Measurements from ENCODE around the gene AK4. TPM values are rescaled to one million over a fixed set of nuclear protein-coding genes. Genes with fewer than 3 reads are reported as not detected.

Gene AK4
- polyA plus RNA-seq, 2 of the 4 experiments (the other 2 are of a cell fraction), result 10.6 to 25.9 TPM

GRCh38 chr1:65104854-65105534 lies 43.0 kb upstream of the AK4 start:
- POLR2A ChIA-PET, result no interaction called here

GRCh38 chr1:65105596-65105995 lies 42.4 kb upstream of the AK4 start:
- H3K27ac ChIP-seq, result no peak overlapping the region
- WGBS (ENCODE audit: missing lambda C conversion rate), result 47% methylated on average over 4 of the region's 4 CpGs
- FAIRE-seq, result no peak
- H3K4me2 ChIP-seq, result no peak overlapping the region
- no peak for DNase-seq (ENCODE audit: low read depth in 1 of 2, low spot score in 1 of 2)
- ATAC-seq, result no peak
- no peaks in the 10 kb centered on the region; the same call in 2 of the 3 replicates for H3K9me3 ChIP-seq
- no peak for TF ChIP-seq HMGXB4 (CRISPR knock-in tag; IDR thresholded peaks at IDR 0.05; ENCODE audit: borderline replicate concordance)
- no peak for TF ChIP-seq E2F6 (IDR thresholded peaks at IDR 0.05; ENCODE audit: borderline replicate concordance, low read depth)
- no peak for TF ChIP-seq PHF8 (IDR thresholded peaks at IDR 0.05; ENCODE audit: borderline replicate concordance, low read depth)
- TF ChIP-seq BCL3 (IDR thresholded peaks at IDR 0.05), result no peak
- no peak for TF ChIP-seq PBX3 (IDR thresholded peaks at IDR 0.05)
- ChIA-PET CTCF (no interaction called here), POLR2A (no interaction called here)
- no peaks in the 10 kb centered on the region for H3K4me1 ChIP-seq
- no peak overlapping the region for H3K4me3 ChIP-seq

More at GRCh38 chr1:65104854-65105534, 43.0 kb upstream of the AK4 start:
- Histone ChIP-seq H3K4me1 (no peaks in the 10 kb centered on the region), H3K27ac (no peak overlapping the region), H3K4me3 (no peak overlapping the region), H3K9me3 (no peaks in the 10 kb centered on the region; the same call in 2 of the 3 replicates), H3K4me2 (no peak overlapping the region)
- no peak for FAIRE-seq
- no peak for DNase-seq (ENCODE audit: low read depth in 1 of 2, low spot score in 1 of 2)
- 94% methylated on average over 1 of the region's 1 CpG for WGBS (ENCODE audit: missing lambda C conversion rate)
- CTCF ChIA-PET, result no interaction called here
- no peak for ATAC-seq
- TF ChIP-seq JUN (IDR thresholded peaks at IDR 0.05), result no peak
- TF ChIP-seq MAX (IDR thresholded peaks at IDR 0.05), result no peak
- TF ChIP-seq MAFK (IDR thresholded peaks at IDR 0.05; ENCODE audit: partially characterized antibody), result no peak
- no peak for TF ChIP-seq TFCP2L1 (CRISPR knock-in tag; IDR thresholded peaks at IDR 0.05)
- no peak for TF ChIP-seq RFX5 (IDR thresholded peaks at IDR 0.05)
- TF ChIP-seq POLR2A (IDR thresholded peaks at IDR 0.05; ENCODE audit: low read length), result no peak
- TF ChIP-seq CHD2 (IDR thresholded peaks at IDR 0.05; ENCODE audit: low read length, partially characterized antibody), result no peak
- TF ChIP-seq ZC3H11A (IDR thresholded peaks at IDR 0.05), result no peak
- no peak for TF ChIP-seq MYC (IDR thresholded peaks at IDR 0.05; ENCODE audit: borderline replicate concordance, low read length)
- no peak for TF ChIP-seq BHLHE40 (IDR thresholded peaks at IDR 0.05; ENCODE audit: low read depth, low read length)
- no peak for TF ChIP-seq RAD21 (conservative IDR thresholded peaks at IDR 0.05 in 1 of 2, IDR thresholded peaks at IDR 0.05 in 1 of 2)
- TF ChIP-seq ZNF302 (CRISPR knock-in tag; IDR thresholded peaks at IDR 0.05), result no peak
- TF ChIP-seq REST (IDR thresholded peaks at IDR 0.05), result no peak
- no peak for TF ChIP-seq EHF (CRISPR knock-in tag; IDR thresholded peaks at IDR 0.05)
- TF ChIP-seq TP53 (CRISPR knock-in tag; IDR thresholded peaks at IDR 0.05), result no peak
- TF ChIP-seq FOSB (CRISPR knock-in tag; IDR thresholded peaks at IDR 0.05), result no peak
- TF ChIP-seq PBX3 (IDR thresholded peaks at IDR 0.05), result no peak
- no peak for TF ChIP-seq ZSCAN20 (CRISPR knock-in tag; IDR thresholded peaks at IDR 0.05)
- TF ChIP-seq POLR2AphosphoS2 (conservative IDR thresholded peaks at IDR 0.05; ENCODE audit: low read length), result no peak
- TF ChIP-seq RARB (CRISPR knock-in tag; IDR thresholded peaks at IDR 0.05), result no peak
